ENCODE results near the gene OTOG. TPM values are rescaled to one million over a fixed set of nuclear protein-coding genes. Genes with fewer than 3 reads are reported as not detected.

OTOG gene
- total RNA-seq, 1 experiment from 2014 or later: not detected

DNA sequence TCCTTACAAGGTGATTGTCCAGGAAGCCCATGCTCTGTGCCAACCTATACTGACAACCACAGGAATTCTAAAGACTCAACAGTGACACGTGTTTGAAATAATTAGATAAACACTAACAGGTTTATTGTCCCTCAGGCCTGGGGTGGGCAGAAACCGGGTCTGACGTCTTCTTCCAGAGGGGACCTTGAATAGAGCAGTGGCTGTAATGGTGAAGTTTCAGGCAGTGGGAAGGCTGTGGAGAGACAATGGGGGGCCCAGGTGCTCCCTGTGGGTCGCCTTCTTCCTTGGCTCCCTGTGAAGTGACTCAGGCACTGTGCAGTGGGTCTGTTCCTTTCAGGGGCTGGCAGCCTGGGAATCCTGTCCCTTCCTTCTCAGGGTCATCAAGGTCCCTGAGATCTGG, 54.6 kb downstream of the OTOG start:
- Histone ChIP-seq H3K4me2 (no peak overlapping the region), H3K9me3 (ENCODE audit: insufficient read depth, low read depth) (no peaks in the 10 kb centered on the region), H3F3A (ENCODE audit: insufficient read depth, low read depth) (no peaks in the 10 kb centered on the region), H3K36me3 (ENCODE audit: low read depth) (no peaks in the 10 kb centered on the region), H3K27me3 (ENCODE audit: insufficient read depth, low read depth) (peaks cover 27% of the 10 kb centered on the region), H3K27ac (no peak overlapping the region), H4K20me1 (ENCODE audit: insufficient read depth) (no peaks in the 10 kb centered on the region; the same call in 1 of the 2 replicates), H3K4me1 (replicated peaks; ENCODE audit: insufficient read depth) (no peaks in the 10 kb centered on the region), H3K4me3 (no peak overlapping the region), H2AFZ (no peak overlapping the region), H3K9me2 (ENCODE audit: insufficient read depth) (no peaks in the 10 kb centered on the region), H3K79me2 (ENCODE audit: low read depth) (no peaks in the 10 kb centered on the region)
- TF ChIP-seq, protein P1, sequence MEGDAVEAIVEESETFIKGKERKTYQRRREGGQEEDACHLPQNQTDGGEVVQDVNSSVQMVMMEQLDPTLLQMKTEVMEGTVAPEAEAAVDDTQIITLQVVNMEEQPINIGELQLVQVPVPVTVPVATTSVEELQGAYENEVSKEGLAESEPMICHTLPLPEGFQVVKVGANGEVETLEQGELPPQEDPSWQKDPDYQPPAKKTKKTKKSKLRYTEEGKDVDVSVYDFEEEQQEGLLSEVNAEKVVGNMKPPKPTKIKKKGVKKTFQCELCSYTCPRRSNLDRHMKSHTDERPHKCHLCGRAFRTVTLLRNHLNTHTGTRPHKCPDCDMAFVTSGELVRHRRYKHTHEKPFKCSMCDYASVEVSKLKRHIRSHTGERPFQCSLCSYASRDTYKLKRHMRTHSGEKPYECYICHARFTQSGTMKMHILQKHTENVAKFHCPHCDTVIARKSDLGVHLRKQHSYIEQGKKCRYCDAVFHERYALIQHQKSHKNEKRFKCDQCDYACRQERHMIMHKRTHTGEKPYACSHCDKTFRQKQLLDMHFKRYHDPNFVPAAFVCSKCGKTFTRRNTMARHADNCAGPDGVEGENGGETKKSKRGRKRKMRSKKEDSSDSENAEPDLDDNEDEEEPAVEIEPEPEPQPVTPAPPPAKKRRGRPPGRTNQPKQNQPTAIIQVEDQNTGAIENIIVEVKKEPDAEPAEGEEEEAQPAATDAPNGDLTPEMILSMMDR (conservative IDR thresholded peaks at IDR 0.05): no peak
- TF ChIP-seq EZH2 (IDR thresholded peaks at IDR 0.05; ENCODE audit: low read depth): no peak
- DNase-seq: no peak
- CTCF ChIA-PET: no interaction called here
- POLR2A ChIA-PET (ENCODE audit: unreplicated experiment): no interaction called here
- intact Hi-C loops (cut with micrococcal nuclease; ENCODE audit: unreplicated experiment): no loop called here
- no TSS peak for BruUV-seq (replicated peaks)

DNA sequence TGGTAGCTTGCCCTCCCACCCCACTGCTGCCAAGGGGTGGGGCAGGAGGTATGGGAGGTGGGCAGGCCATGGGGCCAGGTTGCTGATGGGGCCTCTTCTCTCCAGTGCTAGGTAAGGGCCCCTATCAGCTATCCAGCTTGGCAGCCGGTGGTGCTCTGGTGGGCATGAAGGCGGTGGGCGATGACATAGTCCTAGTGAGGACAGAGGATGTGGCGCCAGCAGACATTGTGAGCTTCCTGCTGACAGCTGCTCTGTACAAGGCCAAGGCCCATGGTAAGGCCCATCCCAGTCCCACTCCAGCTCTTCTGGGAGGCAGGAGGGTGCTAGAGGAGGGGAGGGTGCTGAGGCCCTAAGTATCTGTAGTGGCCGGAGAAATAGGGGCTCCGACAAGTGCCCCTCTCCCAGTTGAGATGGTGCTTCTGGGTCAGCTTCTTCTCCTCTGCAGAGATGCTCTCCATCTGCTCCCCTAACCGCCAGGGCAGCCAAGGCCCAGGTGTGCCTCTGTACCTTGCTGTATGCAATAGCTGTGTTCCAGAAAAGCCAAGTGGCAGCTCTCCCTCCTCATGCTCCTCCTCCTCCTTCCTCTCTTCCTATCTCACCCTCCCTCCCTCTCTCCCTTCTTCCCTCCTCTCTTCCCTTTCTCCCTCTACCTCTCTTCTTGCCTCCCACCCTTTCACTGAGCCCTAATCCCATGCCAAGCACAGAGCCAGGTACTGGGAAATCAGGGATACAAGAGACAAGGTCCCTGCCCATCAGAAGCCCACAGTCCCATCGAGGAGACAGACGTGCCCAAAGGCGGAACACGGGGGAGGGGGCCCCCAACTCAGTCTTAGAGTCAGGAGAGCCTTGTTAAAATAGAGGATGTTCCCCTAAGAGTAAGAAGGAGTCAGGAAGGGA, 55.3 kb downstream of the OTOG start:
- TF ChIP-seq, protein P1 (conservative IDR thresholded peaks at IDR 0.05): no peak
- TF ChIP-seq EZH2 (IDR thresholded peaks at IDR 0.05; ENCODE audit: low read depth): no peak
- H3K9me3 ChIP-seq (ENCODE audit: insufficient read depth, low read depth): no peaks in the 10 kb centered on the region
- no TSS peak for BruUV-seq (replicated peaks)
- H3K27me3 ChIP-seq (ENCODE audit: insufficient read depth, low read depth): peaks cover 31% of the 10 kb centered on the region
- H3K9me2 ChIP-seq (ENCODE audit: insufficient read depth): no peaks in the 10 kb centered on the region
- CTCF ChIA-PET: no interaction called here
- no peak overlapping the region for H3K27ac ChIP-seq
- intact Hi-C loops (cut with micrococcal nuclease; ENCODE audit: unreplicated experiment): no loop called here
- no peaks in the 10 kb centered on the region for H3F3A ChIP-seq (ENCODE audit: insufficient read depth, low read depth)
- POLR2A ChIA-PET (ENCODE audit: unreplicated experiment): no interaction called here
- H3K79me2 ChIP-seq (ENCODE audit: low read depth): no peaks in the 10 kb centered on the region
- no peak overlapping the region for H3K4me2 ChIP-seq
- no peaks in the 10 kb centered on the region for H3K4me1 ChIP-seq (replicated peaks; ENCODE audit: insufficient read depth)
- H4K20me1 ChIP-seq (ENCODE audit: insufficient read depth): no peaks in the 10 kb centered on the region; the same call in 1 of the 2 replicates
- no peaks in the 10 kb centered on the region for H3K36me3 ChIP-seq (ENCODE audit: low read depth)
- no peak overlapping the region for H3K4me3 ChIP-seq
- H2AFZ ChIP-seq: no peak overlapping the region
- DNase-seq: no peak

DNA sequence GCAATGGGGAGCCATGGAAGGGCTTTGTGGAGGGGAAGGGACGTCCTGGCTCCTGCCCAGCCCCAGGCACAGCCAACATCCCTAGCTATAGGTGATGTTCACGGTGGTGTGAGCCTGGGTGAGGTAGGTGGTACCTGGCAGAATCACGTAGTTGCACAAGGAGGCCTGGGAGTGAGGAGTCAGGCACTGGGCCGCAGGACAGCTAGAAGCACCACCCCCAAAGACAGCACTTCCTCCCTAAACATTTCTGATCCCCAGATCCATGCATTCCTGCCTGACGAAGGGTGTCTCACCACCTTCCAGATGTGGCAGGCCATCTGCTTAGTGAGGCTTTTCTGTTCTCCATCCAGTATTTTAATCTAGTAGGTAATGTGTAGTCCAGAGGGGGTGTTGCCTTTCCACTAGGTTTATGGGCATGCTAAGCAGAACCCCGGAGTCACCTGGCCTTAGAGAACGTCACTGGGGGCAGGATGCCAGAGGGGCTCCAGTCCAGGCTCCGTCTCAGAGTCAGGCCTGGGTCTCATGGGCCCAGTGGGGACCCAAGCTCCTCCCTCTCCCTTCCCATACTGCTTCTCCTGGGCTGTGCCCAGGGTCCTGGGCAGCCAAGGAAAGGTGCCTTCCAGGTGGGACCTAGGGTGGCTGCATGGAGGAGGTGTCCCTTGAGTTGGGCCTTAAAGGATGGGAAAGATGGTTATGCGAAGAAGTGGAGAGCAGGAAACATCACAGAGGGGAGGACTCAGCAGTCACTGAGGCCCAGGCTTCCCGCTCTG, 56.2 kb downstream of the OTOG start:
- Histone ChIP-seq H3K79me2 (ENCODE audit: low read depth) (no peaks in the 10 kb centered on the region), H4K20me1 (ENCODE audit: insufficient read depth) (no peaks in the 10 kb centered on the region; the same call in 1 of the 2 replicates), H3K4me1 (replicated peaks; ENCODE audit: insufficient read depth) (no peaks in the 10 kb centered on the region), H3K4me2 (no peak overlapping the region), H3F3A (ENCODE audit: insufficient read depth, low read depth) (no peaks in the 10 kb centered on the region), H3K36me3 (ENCODE audit: low read depth) (no peaks in the 10 kb centered on the region), H2AFZ (no peak overlapping the region), H3K9me2 (ENCODE audit: insufficient read depth) (no peaks in the 10 kb centered on the region), H3K9me3 (ENCODE audit: insufficient read depth, low read depth) (no peaks in the 10 kb centered on the region), H3K4me3 (no peak overlapping the region), H3K27ac (no peak overlapping the region), H3K27me3 (ENCODE audit: insufficient read depth, low read depth) (peaks cover 40% of the 10 kb centered on the region)
- BruUV-seq (replicated peaks): no TSS peak
- DNase-seq: no peak
- TF ChIP-seq EZH2 (IDR thresholded peaks at IDR 0.05; ENCODE audit: low read depth): no peak
- TF ChIP-seq, protein P1 (conservative IDR thresholded peaks at IDR 0.05): no peak
- ChIA-PET CTCF (interaction anchor here (0.6 kb wide), 1 partner anchor 512 kb away, joined by 11 read pairs; no protein-coding TSS in a partner anchor), POLR2A (ENCODE audit: unreplicated experiment) (no interaction called here)
- intact Hi-C loops (cut with micrococcal nuclease; ENCODE audit: unreplicated experiment): no loop called here
